Astrocyte (in vitro differentiated cells and primary cell): ENCODE data around the gene GIGYF2. TPM values are rescaled to one million over a fixed set of nuclear protein-coding genes. Genes with fewer than 3 reads are reported as not detected.

Source experiments
- DNase-seq: peaks from one replicate; pipeline ENCODE4 v3.0.0-alpha.2; 2010; ENCODE audit warnings: low read depth
- FAIRE-seq: peaks from 2 replicates; lab custom pipeline; 2011; peaks lifted over from hg19 to GRCh38; lab: Jason Lieb, UNC
- H2AFZ ChIP-seq: 2 replicates; pipeline ENCODE4 v1.6.0; 2012; ENCODE audit warnings: low read depth, low read length, inconsistent platforms
- H3K27ac ChIP-seq: 2 replicates; pipeline ENCODE4 v1.5.1; 2011; ENCODE audit warnings: low read depth, low read length, inconsistent platforms
- H3K27me3 ChIP-seq: 2 replicates; pipeline ENCODE4 v1.6.0; 2011; ENCODE audit warnings: low read length, inconsistent platforms; ENCODE audit not compliant: insufficient read depth
- H3K36me3 ChIP-seq: 2 replicates; pipeline ENCODE4 v1.5.1; 2011; ENCODE audit warnings: low read length, inconsistent platforms; ENCODE audit not compliant: insufficient read depth
- H3K4me1 ChIP-seq: 2 replicates; pipeline ENCODE4 v1.5.1; 2011; ENCODE audit warnings: low read length, inconsistent platforms; ENCODE audit not compliant: insufficient read depth
- H3K4me2 ChIP-seq: 2 replicates; pipeline ENCODE4 v1.6.0; 2012; ENCODE audit warnings: low read length, inconsistent platforms
- H3K4me3 ChIP-seq: 2 replicates; pipeline ENCODE4 v1.5.1; 2011; ENCODE audit warnings: low read depth, mild to moderate bottlenecking, low read length, inconsistent platforms; ENCODE audit not compliant: insufficient read depth
- H3K79me2 ChIP-seq: 2 replicates; pipeline ENCODE4 v1.6.0; 2012; ENCODE audit warnings: mild to moderate bottlenecking, low read length, inconsistent platforms; ENCODE audit not compliant: insufficient read depth
- H3K9ac ChIP-seq: 2 replicates; pipeline ENCODE4 v1.6.0; 2012; ENCODE audit warnings: mild to moderate bottlenecking, low read length, inconsistent platforms
- H3K9me3 ChIP-seq: 2 replicates; pipeline ENCODE4 v1.5.1; 2012; ENCODE audit warnings: low read depth, mild to moderate bottlenecking, low read length, inconsistent platforms; ENCODE audit not compliant: insufficient read depth
- H4K20me1 ChIP-seq: 2 replicates; pipeline ENCODE4 v1.6.0; 2012; ENCODE audit warnings: low read length, inconsistent platforms; ENCODE audit not compliant: insufficient read depth
- H3K27ac Mint-ChIP-seq: one replicate; pipeline ENCODE4 v1.8.0; 2021; ENCODE audit warnings: mild to moderate bottlenecking, mixed read lengths; ENCODE audit not compliant: unreplicated experiment
- H3K27me3 Mint-ChIP-seq: one replicate; pipeline ENCODE4 v1.8.0; 2021; ENCODE audit warnings: low read depth, mixed read lengths; ENCODE audit not compliant: unreplicated experiment
- H3K36me3 Mint-ChIP-seq: one replicate; pipeline ENCODE4 v1.8.0; 2021; ENCODE audit warnings: low read depth, mixed read lengths; ENCODE audit not compliant: unreplicated experiment
- H3K4me1 Mint-ChIP-seq: one replicate; pipeline ENCODE4 v1.8.0; 2021; ENCODE audit warnings: low read depth, mixed read lengths; ENCODE audit not compliant: unreplicated experiment
- H3K4me3 Mint-ChIP-seq: one replicate; pipeline ENCODE4 v1.8.0; 2021; ENCODE audit warnings: mild to moderate bottlenecking, moderate library complexity, mixed read lengths; ENCODE audit not compliant: unreplicated experiment
- H3K9me3 Mint-ChIP-seq: one replicate; pipeline ENCODE4 v1.8.0; 2021; ENCODE audit warnings: mild to moderate bottlenecking, mixed read lengths; ENCODE audit not compliant: unreplicated experiment
- EZH2 ChIP-seq: IDR thresholded peaks from 2 replicates; pipeline ENCODE4 v1.6.1; 2012; ENCODE audit warnings: mild to moderate bottlenecking, low read length, inconsistent platforms; ENCODE audit not compliant: insufficient read depth
- total RNA-seq: library from RNA; stranded (reverse); gene quantifications from 2 replicates; pipeline ENCODE4 v1.2.1, GENCODE V29; 2021
- TF ChIP-seq, protein P1 (sequence below): IDR thresholded peaks from 2 replicates; pipeline ENCODE4 v1.5.1; 2011; ENCODE audit warnings: low read depth, mild to moderate bottlenecking, inconsistent platforms, low read length, moderate library complexity; ENCODE audit not compliant: insufficient read depth

GIGYF2 gene
- total RNA-seq, 1 donor from 2014 or later: 47.1 TPM

DNA sequence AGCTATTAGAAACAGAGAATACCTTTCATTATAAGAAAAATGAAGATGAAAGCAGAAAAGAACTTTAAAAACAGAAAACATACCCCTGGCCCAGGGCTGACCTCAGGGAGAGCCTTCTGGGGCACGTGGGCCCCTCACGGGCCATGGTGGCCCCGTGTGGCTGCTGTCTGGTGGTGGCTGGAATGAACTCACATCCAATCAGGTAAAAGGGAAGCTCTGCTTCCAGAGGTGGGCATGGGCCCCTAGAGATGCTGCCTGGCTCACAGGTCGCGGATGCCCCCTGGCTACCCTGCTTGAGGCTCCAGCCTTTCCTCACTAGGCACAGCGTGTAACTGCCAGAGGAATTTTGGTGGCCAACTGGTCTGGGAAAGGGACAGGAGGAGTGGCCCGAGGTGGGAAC is 189.5 kb downstream of the GIGYF2 start:
- TF ChIP-seq, protein P1, sequence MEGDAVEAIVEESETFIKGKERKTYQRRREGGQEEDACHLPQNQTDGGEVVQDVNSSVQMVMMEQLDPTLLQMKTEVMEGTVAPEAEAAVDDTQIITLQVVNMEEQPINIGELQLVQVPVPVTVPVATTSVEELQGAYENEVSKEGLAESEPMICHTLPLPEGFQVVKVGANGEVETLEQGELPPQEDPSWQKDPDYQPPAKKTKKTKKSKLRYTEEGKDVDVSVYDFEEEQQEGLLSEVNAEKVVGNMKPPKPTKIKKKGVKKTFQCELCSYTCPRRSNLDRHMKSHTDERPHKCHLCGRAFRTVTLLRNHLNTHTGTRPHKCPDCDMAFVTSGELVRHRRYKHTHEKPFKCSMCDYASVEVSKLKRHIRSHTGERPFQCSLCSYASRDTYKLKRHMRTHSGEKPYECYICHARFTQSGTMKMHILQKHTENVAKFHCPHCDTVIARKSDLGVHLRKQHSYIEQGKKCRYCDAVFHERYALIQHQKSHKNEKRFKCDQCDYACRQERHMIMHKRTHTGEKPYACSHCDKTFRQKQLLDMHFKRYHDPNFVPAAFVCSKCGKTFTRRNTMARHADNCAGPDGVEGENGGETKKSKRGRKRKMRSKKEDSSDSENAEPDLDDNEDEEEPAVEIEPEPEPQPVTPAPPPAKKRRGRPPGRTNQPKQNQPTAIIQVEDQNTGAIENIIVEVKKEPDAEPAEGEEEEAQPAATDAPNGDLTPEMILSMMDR: no peak
- no peak for TF ChIP-seq EZH2
- Histone ChIP-seq H3K9ac (no peak overlapping the region), H3K36me3 (no peaks in the 10 kb centered on the region), H3K4me2 (no peak overlapping the region), H3K9me3 (no peaks in the 10 kb centered on the region), H4K20me1 (no peaks in the 10 kb centered on the region), H3K79me2 (no peaks in the 10 kb centered on the region), H2AFZ (no peak overlapping the region), H3K27ac (no peak overlapping the region), H3K4me1 (peaks cover 10% of the 10 kb centered on the region), H3K4me3 (no peak overlapping the region), H3K27me3 (no peaks in the 10 kb centered on the region)
- Mint-ChIP-seq H3K4me1 (peaks cover 12% of the 10 kb centered on the region), H3K4me3 (no peak overlapping the region), H3K27ac (no peak overlapping the region), H3K27me3 (peaks cover 42% of the 10 kb centered on the region), H3K36me3 (no peaks in the 10 kb centered on the region), H3K9me3 (peaks cover 1% of the 10 kb centered on the region)
- no peak for DNase-seq
- no peak for FAIRE-seq

DNA sequence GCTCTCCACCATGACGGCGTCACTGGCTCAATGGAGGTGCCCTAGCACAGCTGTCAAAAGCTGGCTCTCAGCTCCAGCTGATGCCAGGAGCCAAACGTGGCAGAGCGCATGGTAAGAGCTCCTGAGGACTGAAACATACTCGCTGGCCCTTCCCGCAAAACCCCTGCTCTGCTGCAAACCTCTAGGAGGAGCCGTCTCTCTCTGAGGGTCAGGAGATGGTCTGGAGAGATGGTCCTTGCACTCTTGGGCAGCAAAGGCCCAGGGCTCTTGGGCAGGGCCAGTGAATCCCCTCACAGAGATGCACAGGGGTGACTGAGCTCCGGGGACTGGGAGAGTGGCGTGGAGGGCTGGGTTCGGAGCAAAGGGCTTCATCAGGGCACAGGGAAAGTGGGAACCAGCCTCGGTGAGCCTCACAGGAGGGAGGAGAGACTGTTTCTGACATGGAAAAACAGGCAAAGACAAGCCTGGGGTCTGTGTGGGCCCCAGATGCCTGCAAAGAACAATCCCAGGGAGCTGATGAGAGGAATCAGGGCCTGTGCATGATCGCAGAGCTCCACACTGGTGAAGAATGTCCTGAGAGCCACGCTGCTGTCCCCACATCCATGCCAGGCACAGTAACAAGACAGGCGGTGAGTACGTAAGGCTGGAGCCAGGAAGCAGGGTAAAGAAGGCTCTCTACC is 190.2 kb downstream of the GIGYF2 start:
- DNase-seq (no peak), FAIRE-seq (no peak)
- no peak overlapping the region for H3K9ac ChIP-seq
- H3K4me2 ChIP-seq: no peak overlapping the region
- no peak overlapping the region for H3K4me3 ChIP-seq
- no peaks in the 10 kb centered on the region for H4K20me1 ChIP-seq
- Mint-ChIP-seq H3K27me3 (peaks cover 40% of the 10 kb centered on the region), H3K36me3 (no peaks in the 10 kb centered on the region), H3K4me1 (peaks cover 14% of the 10 kb centered on the region), H3K9me3 (peaks cover 1% of the 10 kb centered on the region), H3K4me3 (no peak overlapping the region), H3K27ac (no peak overlapping the region)
- H3K9me3 ChIP-seq: no peaks in the 10 kb centered on the region
- TF ChIP-seq, protein P1: no peak
- TF ChIP-seq EZH2: no peak
- H3K27ac ChIP-seq: no peak overlapping the region
- H3K27me3 ChIP-seq: no peaks in the 10 kb centered on the region
- peaks cover 14% of the 10 kb centered on the region for H3K4me1 ChIP-seq
- no peaks in the 10 kb centered on the region for H3K79me2 ChIP-seq
- no peaks in the 10 kb centered on the region for H3K36me3 ChIP-seq
- no peak overlapping the region for H2AFZ ChIP-seq

DNA sequence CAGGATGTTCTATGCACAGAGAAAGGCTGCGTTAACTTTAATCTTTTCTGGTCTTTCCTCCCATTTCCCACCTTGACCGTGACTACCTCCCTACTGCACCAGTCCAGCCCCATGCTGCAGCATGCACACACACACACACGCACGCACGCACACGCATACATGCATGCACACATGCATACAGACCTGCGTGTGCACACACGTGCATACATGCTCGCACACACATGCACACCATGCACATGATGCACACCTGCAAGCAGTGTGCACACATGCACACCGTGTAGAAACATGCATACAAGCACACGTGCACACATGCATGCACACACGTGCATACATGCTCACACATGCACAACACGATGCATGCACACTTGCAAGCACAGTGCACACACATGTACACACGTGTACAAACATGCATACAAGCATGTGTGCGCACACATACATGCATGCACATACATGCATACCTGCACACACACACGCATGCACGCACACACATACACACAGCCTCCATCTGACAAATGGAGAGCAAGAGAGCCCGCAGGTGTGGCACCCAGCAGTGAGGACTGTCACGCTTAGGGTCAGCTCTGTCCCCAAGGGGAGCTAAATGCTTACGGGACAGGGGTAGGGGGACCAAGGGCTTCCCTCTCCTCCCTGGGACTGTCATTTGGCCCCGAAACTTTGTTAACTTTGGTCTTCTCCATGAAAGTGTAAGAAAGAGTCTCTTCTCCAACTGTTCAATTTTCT is 191.1 kb downstream of the GIGYF2 start:
- peaks cover 1% of the 10 kb centered on the region for H3K9me3 Mint-ChIP-seq
- FAIRE-seq (no peak), DNase-seq (no peak)
- no peaks in the 10 kb centered on the region for H3K36me3 Mint-ChIP-seq
- no peaks in the 10 kb centered on the region for H3K79me2 ChIP-seq
- H3K4me1 Mint-ChIP-seq: peaks cover 14% of the 10 kb centered on the region
- no peaks in the 10 kb centered on the region for H4K20me1 ChIP-seq
- no peak overlapping the region for H3K9ac ChIP-seq
- H3K27me3 ChIP-seq: no peaks in the 10 kb centered on the region
- no peak overlapping the region for H3K4me3 ChIP-seq
- no peak overlapping the region for H3K4me2 ChIP-seq
- no peak overlapping the region for H3K27ac ChIP-seq
- H2AFZ ChIP-seq: no peak overlapping the region
- H3K27me3 Mint-ChIP-seq: peaks cover 49% of the 10 kb centered on the region
- TF ChIP-seq EZH2: no peak
- TF ChIP-seq, protein P1: no peak
- H3K4me1 ChIP-seq: peaks cover 14% of the 10 kb centered on the region
- H3K4me3 Mint-ChIP-seq: no peak overlapping the region
- no peak overlapping the region for H3K27ac Mint-ChIP-seq
- no peaks in the 10 kb centered on the region for H3K9me3 ChIP-seq
- H3K36me3 ChIP-seq: no peaks in the 10 kb centered on the region
